ENCODE measurements around the gene PRPH2.

DNA sequence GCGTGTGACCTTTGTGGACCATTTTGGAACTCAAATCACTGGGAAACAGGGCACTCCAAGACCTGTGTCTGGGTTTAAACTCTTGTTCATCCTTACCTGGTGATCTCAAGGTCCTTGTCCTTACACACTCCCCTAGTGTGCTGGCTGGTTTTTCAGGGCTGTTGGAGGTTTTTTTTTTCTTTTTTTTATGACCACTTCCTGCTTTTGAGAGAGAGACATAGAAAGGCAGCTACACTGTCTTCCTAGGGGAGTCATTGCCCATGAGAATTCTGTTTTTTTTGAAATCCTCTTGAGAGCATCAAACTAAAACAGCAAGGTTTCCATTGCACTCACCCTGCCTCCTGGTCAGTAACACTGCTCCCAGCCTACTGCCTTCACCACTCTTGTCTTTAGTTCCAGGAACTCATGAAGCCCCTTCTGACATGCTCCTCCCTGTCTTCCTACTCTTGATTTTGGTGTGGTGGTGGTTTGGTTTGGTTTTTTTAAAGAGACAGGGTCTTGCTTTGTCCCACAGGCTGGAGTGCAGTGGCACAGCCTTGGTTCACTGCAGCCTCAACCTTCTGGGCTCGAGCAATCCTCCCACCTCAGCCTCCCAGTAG is 28.6 kb downstream of the PRPH2 start:
- TF ChIP-seq POLR2A (IDR thresholded peaks at IDR 0.05; ENCODE audit: low read depth, low read length) (no peak), SPI1 (IDR thresholded peaks at IDR 0.05; ENCODE audit: low read depth, low read length) (peak; percentile 53)
